RWPE1 (cell line): Measurements from ENCODE around the gene UGT1A10.
"Not testable (repeated sequence)": the region's sequence is repeated elsewhere in the genome, so short reads cannot be mapped to it uniquely, and the experiment has no call there.

Experiments
- CTCF ChIA-PET: fragments of 350-600 bp; sonication (Branson Sonifier 250); formaldehyde crosslinking; extraction: SDS; loops from one replicate; lab custom pipeline; 2021; lab: Yijun Ruan, JAX
- POLR2A ChIA-PET: fragments of 400-600 bp; formaldehyde crosslinking; extraction: SDS; loops from one replicate; lab custom pipeline; 2020; ENCODE audit warnings: antibody characterized with exemption; ENCODE audit not compliant: low non-redundant PET; lab: Yijun Ruan, JAX
- DNase-seq: peaks from one replicate; pipeline ENCODE4 v3.0.0; 2012; ENCODE audit warnings: low spot score
- H3K27ac ChIP-seq: fragments of 450-650 bp; 2 replicates; pipeline ENCODE4 v1.5.1; 2017
- CTCF ChIP-seq: fragments of 450-650 bp; conservative IDR thresholded peaks from 2 replicates; pipeline ENCODE4 v1.5.1; 2017; ENCODE audit warnings: low read depth, mild to moderate bottlenecking

Gene UGT1A10

GRCh38 chr2:233654501-233654900, 18.3 kb downstream of the UGT1A10 start:
- DNase-seq = no peak
- H3K27ac ChIP-seq = no peak overlapping the region
- ChIA-PET CTCF (no interaction called here), POLR2A (no interaction called here)
- no peak for TF ChIP-seq CTCF

GRCh38 chr2:233655043-233655442, 18.8 kb downstream of the UGT1A10 start:
- CTCF ChIA-PET = no interaction called here
- no peak for TF ChIP-seq CTCF
- DNase-seq = no peak
- POLR2A ChIA-PET = no interaction called here
- H3K27ac ChIP-seq = no peak overlapping the region

- H3K27ac ChIP-seq, CTCF ChIA-PET, POLR2A ChIA-PET, DNase-seq: not testable (repeated sequence)
These were observed 19.7 kb downstream of the UGT1A10 start for GRCh38 chr2:233655943-233656342.

- POLR2A ChIA-PET = no interaction called here
- H3K27ac ChIP-seq = no peak overlapping the region
- DNase-seq = no peak
- no peak for TF ChIP-seq CTCF
- CTCF ChIA-PET = no interaction called here
These were observed 20.2 kb downstream of the UGT1A10 start for GRCh38 chr2:233656443-233656842.

GRCh38 chr2:233658610-233659009, 22.4 kb downstream of the UGT1A10 start:
- CTCF ChIA-PET = no interaction called here
- DNase-seq = no peak
- POLR2A ChIA-PET = no interaction called here
- TF ChIP-seq CTCF = no peak
- no peak overlapping the region for H3K27ac ChIP-seq

GRCh38 chr2:233663911-233664310, 27.7 kb downstream of the UGT1A10 start:
- ChIA-PET CTCF (interaction anchor here (0.6 kb wide), 1 partner anchor 167 kb away, joined by 3 read pairs; no protein-coding TSS in a partner anchor), POLR2A (no interaction called here)
- no peak for TF ChIP-seq CTCF
- DNase-seq = no peak
- H3K27ac ChIP-seq = no peak overlapping the region

GRCh38 chr2:233668605-233669260, 32.5 kb downstream of the UGT1A10 start:
- CTCF ChIA-PET = no interaction called here
- TF ChIP-seq CTCF = no peak
- POLR2A ChIA-PET = no interaction called here
- no peak for DNase-seq
- H3K27ac ChIP-seq = no peak overlapping the region
